ENCODE results near the gene NUP133.

DNA sequence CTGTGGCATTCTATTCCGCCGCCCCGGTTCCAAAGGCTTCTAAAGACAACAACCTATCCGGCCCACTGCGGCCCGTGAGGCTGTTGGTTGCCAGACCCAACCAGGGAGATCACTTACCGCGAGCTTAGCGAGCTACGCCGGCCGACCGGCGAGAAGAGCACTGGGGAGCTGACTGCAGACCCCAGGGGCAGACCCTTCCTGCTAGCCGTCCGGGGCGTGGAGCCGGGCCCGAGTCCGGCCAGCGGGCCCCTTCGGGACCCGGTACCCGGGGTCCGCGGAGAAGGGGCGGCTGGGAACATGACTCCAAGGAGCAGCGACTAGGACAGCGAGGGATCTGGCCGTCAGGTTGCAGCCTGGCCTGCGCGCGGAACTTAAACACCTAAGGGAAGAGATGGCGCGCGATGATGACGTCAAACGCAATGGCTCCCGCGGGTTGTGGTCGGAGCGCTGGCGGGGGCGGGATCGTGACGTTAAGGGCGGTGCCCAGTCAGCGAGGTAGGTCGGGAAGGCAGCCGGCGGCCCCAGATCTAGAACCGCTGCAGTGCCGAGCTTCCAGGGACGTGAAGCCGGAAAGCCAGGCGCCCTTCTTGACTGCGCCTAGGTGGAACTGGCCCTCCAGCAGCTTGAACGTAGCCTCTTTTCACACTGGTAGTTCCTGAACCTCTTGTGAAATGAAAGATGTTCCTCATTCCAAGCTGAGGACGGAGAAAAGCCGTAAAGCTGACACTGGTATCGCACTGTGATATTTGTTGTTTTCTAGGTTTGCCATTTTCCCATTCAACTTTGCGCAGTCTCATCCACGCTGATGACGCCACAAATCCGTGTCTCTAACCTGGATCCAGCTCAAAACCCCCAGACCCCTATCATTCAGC lies at the start of gene NUP133:
- TF ChIP-seq, protein P1, sequence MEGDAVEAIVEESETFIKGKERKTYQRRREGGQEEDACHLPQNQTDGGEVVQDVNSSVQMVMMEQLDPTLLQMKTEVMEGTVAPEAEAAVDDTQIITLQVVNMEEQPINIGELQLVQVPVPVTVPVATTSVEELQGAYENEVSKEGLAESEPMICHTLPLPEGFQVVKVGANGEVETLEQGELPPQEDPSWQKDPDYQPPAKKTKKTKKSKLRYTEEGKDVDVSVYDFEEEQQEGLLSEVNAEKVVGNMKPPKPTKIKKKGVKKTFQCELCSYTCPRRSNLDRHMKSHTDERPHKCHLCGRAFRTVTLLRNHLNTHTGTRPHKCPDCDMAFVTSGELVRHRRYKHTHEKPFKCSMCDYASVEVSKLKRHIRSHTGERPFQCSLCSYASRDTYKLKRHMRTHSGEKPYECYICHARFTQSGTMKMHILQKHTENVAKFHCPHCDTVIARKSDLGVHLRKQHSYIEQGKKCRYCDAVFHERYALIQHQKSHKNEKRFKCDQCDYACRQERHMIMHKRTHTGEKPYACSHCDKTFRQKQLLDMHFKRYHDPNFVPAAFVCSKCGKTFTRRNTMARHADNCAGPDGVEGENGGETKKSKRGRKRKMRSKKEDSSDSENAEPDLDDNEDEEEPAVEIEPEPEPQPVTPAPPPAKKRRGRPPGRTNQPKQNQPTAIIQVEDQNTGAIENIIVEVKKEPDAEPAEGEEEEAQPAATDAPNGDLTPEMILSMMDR (IDR thresholded peaks at IDR 0.05), result no peak
- TF ChIP-seq POLR2AphosphoS5 (IDR thresholded peaks at IDR 0.05; ENCODE audit: insufficient read depth in 1 of 2, low read depth in 1 of 2), result peak; percentile 95 to 96

All from vagina (tissue), 2 donors.